ENCODE measurements around the gene ZNF879. TPM values are rescaled to one million over a fixed set of nuclear protein-coding genes. Genes with fewer than 3 reads are reported as not detected.

ZNF879 gene
- total and polyA plus RNA-seq, 12 donors = 0.24 to 5.2 (median 3.1) TPM

- TF ChIP-seq POLR2A (IDR thresholded peaks at IDR 0.05) (no peak), CTCF (IDR thresholded peaks at IDR 0.05) (no peak)
- Histone ChIP-seq H3K4me1 (replicated peaks in 1 of 2) (no peaks in the 10 kb centered on the region), H3K36me3 (replicated peaks in 1 of 2) (no peaks in the 10 kb centered on the region), H3K9me3 (replicated peaks in 1 of 3) (no peaks in the 10 kb centered on the region), H3K27me3 (peaks cover 10% of the 10 kb centered on the region), H3K4me3 (no peak overlapping the region), H3K27ac (no peak overlapping the region)
- DNase-seq = no peak
- intact Hi-C loops (cut with DNase I) = no loop called here
- 57 to 62% (median 60%) methylated on average over 6 of the region's 6 CpGs for WGBS, 4 donors
Observed at GRCh38 chr5:178997191-178997590, 26.4 kb upstream of the ZNF879 start.

- peaks cover 10% of the 10 kb centered on the region for H3K27me3 ChIP-seq
- 85 to 94% (median 92%) methylated on average over 12 to 13 of the region's 13 CpGs for WGBS, 4 donors
- H3K4me1 ChIP-seq (replicated peaks in 1 of 2) = no peaks in the 10 kb centered on the region
- no peaks in the 10 kb centered on the region for H3K36me3 ChIP-seq (replicated peaks in 1 of 2)
- peak in 1 of 7 donors; percentile 11 for DNase-seq
- TF ChIP-seq POLR2A (IDR thresholded peaks at IDR 0.05) (no peak), CTCF (IDR thresholded peaks at IDR 0.05) (no peak)
- no peak overlapping the region for H3K27ac ChIP-seq
- intact Hi-C loops (cut with DNase I) = no loop called here
- H3K4me3 ChIP-seq = no peak overlapping the region
- no peaks in the 10 kb centered on the region for H3K9me3 ChIP-seq (replicated peaks in 1 of 3)
Observed at GRCh38 chr5:178998441-178998840, 25.2 kb upstream of the ZNF879 start.

- no peak for DNase-seq
- TF ChIP-seq CTCF (IDR thresholded peaks at IDR 0.05) (no peak), POLR2A (IDR thresholded peaks at IDR 0.05) (no peak)
- 64 to 89% (median 73%) methylated on average over 2 of the region's 2 CpGs for WGBS, 4 donors
- H3K27ac ChIP-seq = no peak overlapping the region
- no peaks in the 10 kb centered on the region for H3K4me1 ChIP-seq (replicated peaks in 1 of 2)
- no peak overlapping the region for H3K4me3 ChIP-seq
- intact Hi-C loops (cut with DNase I) = no loop called here
- H3K27me3 ChIP-seq = no peaks in the 10 kb centered on the region
- H3K9me3 ChIP-seq (replicated peaks in 1 of 3) = peaks cover 0 to 7% (median 0%) of the 10 kb centered on the region in 3 donors
- no peaks in the 10 kb centered on the region for H3K36me3 ChIP-seq (replicated peaks in 1 of 2)
Observed at GRCh38 chr5:179006564-179006963, 17.0 kb upstream of the ZNF879 start.

- 19 to 38% (median 24%) methylated on average over 1 of the region's 1 CpG for WGBS, 4 donors
- Histone ChIP-seq H3K9me3 (replicated peaks in 1 of 3) (peaks cover 0 to 7% (median 0%) of the 10 kb centered on the region in 3 donors), H3K27me3 (no peaks in the 10 kb centered on the region), H3K4me1 (replicated peaks in 1 of 2) (no peaks in the 10 kb centered on the region), H3K4me3 (no peak overlapping the region), H3K36me3 (replicated peaks in 1 of 2) (no peaks in the 10 kb centered on the region), H3K27ac (no peak overlapping the region)
- DNase-seq = no peak
- intact Hi-C loops (cut with DNase I) = no loop called here
- TF ChIP-seq CTCF (IDR thresholded peaks at IDR 0.05) (peak in 1 of 6 experiments; percentile 17), POLR2A (IDR thresholded peaks at IDR 0.05) (no peak)
Observed at GRCh38 chr5:179008667-179009066, 14.9 kb upstream of the ZNF879 start.
